Measurements from ENCODE around the gene GATA6.

DNA sequence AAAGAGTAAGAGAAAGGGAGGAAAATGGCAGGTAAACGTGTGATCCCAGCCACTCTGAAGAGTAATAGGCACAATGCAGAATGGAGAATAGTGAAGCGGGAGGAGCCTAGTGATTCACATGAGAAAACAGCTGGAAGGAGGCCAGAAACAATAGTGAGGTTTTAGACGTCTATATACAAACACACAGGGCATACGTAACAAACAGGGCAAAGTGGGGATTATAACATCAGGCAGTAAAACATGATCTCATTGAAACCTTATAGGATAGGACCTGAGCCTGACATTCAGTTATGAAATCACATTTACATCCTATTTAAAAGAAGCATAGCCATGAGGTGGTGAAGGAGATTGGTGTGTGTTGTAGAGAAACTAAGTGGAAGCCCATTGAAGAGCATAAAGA is 33.0 kb upstream of the GATA6 start:
- TF ChIP-seq, protein P1, sequence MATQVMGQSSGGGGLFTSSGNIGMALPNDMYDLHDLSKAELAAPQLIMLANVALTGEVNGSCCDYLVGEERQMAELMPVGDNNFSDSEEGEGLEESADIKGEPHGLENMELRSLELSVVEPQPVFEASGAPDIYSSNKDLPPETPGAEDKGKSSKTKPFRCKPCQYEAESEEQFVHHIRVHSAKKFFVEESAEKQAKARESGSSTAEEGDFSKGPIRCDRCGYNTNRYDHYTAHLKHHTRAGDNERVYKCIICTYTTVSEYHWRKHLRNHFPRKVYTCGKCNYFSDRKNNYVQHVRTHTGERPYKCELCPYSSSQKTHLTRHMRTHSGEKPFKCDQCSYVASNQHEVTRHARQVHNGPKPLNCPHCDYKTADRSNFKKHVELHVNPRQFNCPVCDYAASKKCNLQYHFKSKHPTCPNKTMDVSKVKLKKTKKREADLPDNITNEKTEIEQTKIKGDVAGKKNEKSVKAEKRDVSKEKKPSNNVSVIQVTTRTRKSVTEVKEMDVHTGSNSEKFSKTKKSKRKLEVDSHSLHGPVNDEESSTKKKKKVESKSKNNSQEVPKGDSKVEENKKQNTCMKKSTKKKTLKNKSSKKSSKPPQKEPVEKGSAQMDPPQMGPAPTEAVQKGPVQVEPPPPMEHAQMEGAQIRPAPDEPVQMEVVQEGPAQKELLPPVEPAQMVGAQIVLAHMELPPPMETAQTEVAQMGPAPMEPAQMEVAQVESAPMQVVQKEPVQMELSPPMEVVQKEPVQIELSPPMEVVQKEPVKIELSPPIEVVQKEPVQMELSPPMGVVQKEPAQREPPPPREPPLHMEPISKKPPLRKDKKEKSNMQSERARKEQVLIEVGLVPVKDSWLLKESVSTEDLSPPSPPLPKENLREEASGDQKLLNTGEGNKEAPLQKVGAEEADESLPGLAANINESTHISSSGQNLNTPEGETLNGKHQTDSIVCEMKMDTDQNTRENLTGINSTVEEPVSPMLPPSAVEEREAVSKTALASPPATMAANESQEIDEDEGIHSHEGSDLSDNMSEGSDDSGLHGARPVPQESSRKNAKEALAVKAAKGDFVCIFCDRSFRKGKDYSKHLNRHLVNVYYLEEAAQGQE (IDR thresholded peaks at IDR 0.05; ENCODE audit: insufficient read depth in 1 of 2, low read depth in 2 of 2, low read length in 2 of 2) = no peak
- TF ChIP-seq POLR2AphosphoS5 (IDR thresholded peaks at IDR 0.05; ENCODE audit: low read depth, low read length) (no peak), TAF1 (IDR thresholded peaks at IDR 0.05; ENCODE audit: borderline replicate concordance, insufficient read depth, low read length) (no peak), SIN3A (IDR thresholded peaks at IDR 0.05; ENCODE audit: borderline replicate concordance, insufficient read depth, low read length) (no peak), FOXP2 (optimal IDR thresholded peaks at IDR 0.05; ENCODE audit: borderline replicate concordance, extremely low read depth, extremely low read length, insufficient read depth) (no peak)
